WTC11 (cell line): Measurements from ENCODE around the gene CCDC9. TPM values are rescaled to one million over a fixed set of nuclear protein-coding genes. Genes with fewer than 3 reads are reported as not detected.

Source experiments
- ATAC-seq: fragments of 200-7000 bp; cut with Tn5 transposase; 2 replicates; pipeline ENCODE4 v1.10.0; 2021; ENCODE audit warnings: mild to moderate bottlenecking, moderate library complexity
- CTCF ChIA-PET: fragments of 300-600 bp; sonication (Branson Sonifier 250); formaldehyde crosslinking; loops from one replicate; lab custom pipeline; 2021; ENCODE audit warnings: antibody characterized with exemption; lab: Charles Lee
- POLR2A ChIA-PET: fragments of 350-600 bp; sonication (Branson Sonifier 250); formaldehyde crosslinking; loops from one replicate; lab custom pipeline; 2021; ENCODE audit warnings: antibody characterized with exemption; lab: Charles Lee
- DNase-seq: peaks from one replicate; pipeline ENCODE4 v3.0.0; 2021; ENCODE audit warnings: low spot score
- H3K27ac Mint-ChIP-seq: 2 replicates; pipeline ENCODE4 v1.8.0; 2021; ENCODE audit warnings: mixed read lengths
- H3K27me3 Mint-ChIP-seq: 2 replicates; pipeline ENCODE4 v1.8.0; 2021; ENCODE audit warnings: low read depth, mild to moderate bottlenecking, moderate library complexity, mixed read lengths
- H3K36me3 Mint-ChIP-seq: 2 replicates; pipeline ENCODE4 v1.8.0; 2021; ENCODE audit warnings: mixed read lengths
- H3K4me1 Mint-ChIP-seq: 2 replicates; pipeline ENCODE4 v1.8.0; 2022; ENCODE audit warnings: mixed read lengths
- H3K4me3 Mint-ChIP-seq: 2 replicates; pipeline ENCODE4 v1.8.0; 2021; ENCODE audit warnings: mild to moderate bottlenecking, moderate library complexity, mixed read lengths
- H3K9me3 Mint-ChIP-seq: 2 replicates; pipeline ENCODE4 v1.8.0; 2021; ENCODE audit warnings: mixed read lengths
- AR ChIP-seq: fragments of 250-450 bp; sonication (Bioruptor Pico); IDR thresholded peaks from 2 replicates; pipeline ENCODE4 v1.9.0; 2021; ENCODE audit warnings: mild to moderate bottlenecking
- ATF6 ChIP-seq: sonication (generic); formaldehyde crosslinking; IDR thresholded peaks from 2 replicates; pipeline ENCODE4 v1.8.1; 2023; ENCODE audit warnings: mild to moderate bottlenecking, missing genetic modification reagents
- CTCF ChIP-seq: fragments of 200-600 bp; IDR thresholded peaks from 2 replicates; pipeline ENCODE4 v1.8.0; 2022; ENCODE audit warnings: antibody characterized with exemption
- EMX1 ChIP-seq: fragments of 250-450 bp; sonication (Bioruptor Pico); IDR thresholded peaks from 2 replicates; pipeline ENCODE4 v1.8.0; 2021; ENCODE audit warnings: mild to moderate bottlenecking
- GRHL2 ChIP-seq: fragments of 250-450 bp; sonication (Bioruptor Pico); IDR thresholded peaks from 2 replicates; pipeline ENCODE4 v1.8.0; 2022; ENCODE audit warnings: mild to moderate bottlenecking, moderate library complexity; ENCODE audit not compliant: insufficient replicate concordance, severe bottlenecking
- JAZF1 ChIP-seq: fragments of 250-450 bp; sonication (Bioruptor Pico); IDR thresholded peaks from 2 replicates; pipeline ENCODE4 v1.9.0; 2021; ENCODE audit warnings: moderate library complexity, mild to moderate bottlenecking, inconsistent platforms
- JUN ChIP-seq: sonication (generic); formaldehyde crosslinking; IDR thresholded peaks from 2 replicates; pipeline ENCODE4 v1.8.0; 2023; ENCODE audit warnings: mild to moderate bottlenecking, missing genetic modification reagents
- MLX ChIP-seq: sonication (generic); formaldehyde crosslinking; IDR thresholded peaks from 2 replicates; pipeline ENCODE4 v1.8.1; 2023; ENCODE audit warnings: mild to moderate bottlenecking, missing genetic modification reagents, moderate library complexity
- MYBL2 ChIP-seq: sonication (generic); formaldehyde crosslinking; IDR thresholded peaks from 2 replicates; pipeline ENCODE4 v1.8.1; 2023; ENCODE audit warnings: mild to moderate bottlenecking, moderate library complexity, missing genetic modification reagents
- PREB ChIP-seq: sonication (generic); formaldehyde crosslinking; IDR thresholded peaks from 2 replicates; pipeline ENCODE4 v1.8.1; 2022; ENCODE audit warnings: mild to moderate bottlenecking, missing genetic modification reagents, moderate library complexity, borderline replicate concordance
- USF1 ChIP-seq: sonication (generic); formaldehyde crosslinking; IDR thresholded peaks from 2 replicates; pipeline ENCODE4 v1.8.0; 2022; ENCODE audit warnings: mild to moderate bottlenecking, missing genetic modification reagents
- ZMAT4 ChIP-seq: fragments of 250-450 bp; sonication (Bioruptor Pico); IDR thresholded peaks from 2 replicates; pipeline ENCODE4 v1.9.0; 2021; ENCODE audit warnings: mild to moderate bottlenecking
- ZNF396 ChIP-seq: fragments of 250-450 bp; sonication (Bioruptor Pico); IDR thresholded peaks from 2 replicates; pipeline ENCODE4 v1.8.0; 2021; ENCODE audit warnings: mild to moderate bottlenecking, moderate library complexity, borderline replicate concordance
- ZNF671 ChIP-seq: fragments of 250-450 bp; sonication (Bioruptor Pico); IDR thresholded peaks from 2 replicates; pipeline ENCODE4 v1.8.0; 2021; ENCODE audit warnings: mild to moderate bottlenecking
- total RNA-seq: library from RNA; stranded (reverse); gene quantifications from 3 replicates; pipeline ENCODE4 v1.2.3, GENCODE V29; 2021

The CCDC9 gene
- total RNA-seq, 1 experiment from 2014 or later: 37.7 TPM

- Mint-ChIP-seq H3K27me3 (peaks cover 11% of the 10 kb centered on the region), H3K27ac (no peak overlapping the region), H3K4me3 (no peak overlapping the region), H3K4me1 (peaks cover 2% of the 10 kb centered on the region), H3K9me3 (no peaks in the 10 kb centered on the region), H3K36me3 (no peaks in the 10 kb centered on the region)
- DNase-seq: no peak
- TF ChIP-seq JUN (no peak), EMX1 (CRISPR knock-in tag) (no peak), ZMAT4 (CRISPR knock-in tag) (no peak), PREB (CRISPR knock-in tag) (no peak), AR (CRISPR knock-in tag) (no peak), CTCF (no peak), GRHL2 (CRISPR knock-in tag) (no peak), ATF6 (CRISPR knock-in tag) (no peak), ZNF671 (CRISPR knock-in tag) (no peak), MYBL2 (CRISPR knock-in tag) (no peak), USF1 (CRISPR knock-in tag) (no peak), JAZF1 (CRISPR knock-in tag) (no peak)
- ChIA-PET CTCF (interaction anchor here (0.9 kb wide), 1 partner anchor 47 kb away, joined by 3 read pairs; the partner anchor contains the start of gene DHX34), POLR2A (no interaction called here)
- ATAC-seq: no peak
These were observed 45.9 kb downstream of the CCDC9 start for GRCh38 chr19:47302249-47302648.

GRCh38 chr19:47303966-47304365, 47.6 kb downstream of the CCDC9 start:
- H3K4me1 Mint-ChIP-seq: peaks cover 2% of the 10 kb centered on the region
- H3K9me3 Mint-ChIP-seq: no peaks in the 10 kb centered on the region
- H3K36me3 Mint-ChIP-seq: no peaks in the 10 kb centered on the region
- no peak for DNase-seq
- TF ChIP-seq ZNF396 (CRISPR knock-in tag) (no peak), MLX (CRISPR knock-in tag) (no peak)
- H3K27me3 Mint-ChIP-seq: peaks cover 11% of the 10 kb centered on the region
- POLR2A ChIA-PET: no interaction called here
- CTCF ChIA-PET: interaction anchor here (0.7 to 2.5 kb wide), 2 partner anchors 41 to 45 kb away, joined by 3 to 16 read pairs; partner anchors contain the start of gene DHX34
- no peak for ATAC-seq
- no peak overlapping the region for H3K4me3 Mint-ChIP-seq
- H3K27ac Mint-ChIP-seq: no peak overlapping the region
